HEK293T (cell line): Measurements from ENCODE around the gene OR1E2.

ENCODE experiments used
- ARNT ChIP-seq: fragments of 450-650 bp; IDR thresholded peaks from 2 replicates; pipeline ENCODE4 v1.6.1; 2017; ENCODE audit warnings: mild to moderate bottlenecking
- BHLHE40 ChIP-seq: fragments of 450-650 bp; IDR thresholded peaks from 2 replicates; pipeline ENCODE4 v1.6.1; 2016; ENCODE audit warnings: mild to moderate bottlenecking, moderate library complexity, borderline replicate concordance
- CTBP1 ChIP-seq: fragments of 450-650 bp; IDR thresholded peaks from 2 replicates; pipeline ENCODE4 v1.6.1; 2016; ENCODE audit warnings: borderline replicate concordance
- ELF4 ChIP-seq: fragments of 450-650 bp; IDR thresholded peaks from 2 replicates; pipeline ENCODE4 v1.6.1; 2017; ENCODE audit warnings: antibody characterized with exemption
- FOXM1 ChIP-seq: fragments of 450-650 bp; IDR thresholded peaks from 2 replicates; pipeline ENCODE4 v1.6.1; 2017; ENCODE audit warnings: mild to moderate bottlenecking, borderline replicate concordance
- L3MBTL2 ChIP-seq: fragments of 450-650 bp; conservative IDR thresholded peaks from 2 replicates; pipeline ENCODE4 v1.6.1; 2016; ENCODE audit warnings: mild to moderate bottlenecking
- SP1 ChIP-seq: fragments of 450-650 bp; IDR thresholded peaks from 2 replicates; pipeline ENCODE4 v1.6.1; 2017
- SUZ12 ChIP-seq: fragments of 450-650 bp; IDR thresholded peaks from 2 replicates; pipeline ENCODE4 v1.6.1; 2016; ENCODE audit warnings: mild to moderate bottlenecking
- ZNF384 ChIP-seq: fragments of 450-650 bp; IDR thresholded peaks from 2 replicates; pipeline ENCODE4 v1.6.1; 2016
- TF ChIP-seq, protein P1 (sequence below): fragments of 450-650 bp; IDR thresholded peaks from 2 replicates; pipeline ENCODE4 v1.6.1; 2016

DNA sequence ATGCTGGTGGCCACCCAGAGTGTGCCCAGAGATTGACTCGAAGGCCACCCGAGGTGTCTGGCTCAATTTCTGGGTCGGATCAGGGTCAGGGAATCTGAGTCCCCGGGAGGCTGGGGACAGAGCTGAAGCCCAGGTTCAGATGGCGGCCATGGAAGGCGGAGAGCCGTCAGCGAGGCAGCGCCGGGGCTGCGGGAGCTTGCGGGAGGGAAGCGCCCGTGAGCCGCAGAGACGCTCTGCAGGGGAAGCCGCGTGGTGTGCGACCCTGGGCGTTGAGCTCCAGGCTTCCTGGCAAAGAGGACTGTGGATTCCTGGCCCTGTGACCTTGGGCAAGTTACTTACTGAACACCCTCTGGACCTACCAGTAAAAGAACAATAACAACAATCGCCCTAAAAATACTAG, 38.5 kb upstream of the OR1E2 start:
- TF ChIP-seq ARNT: no peak
- TF ChIP-seq ELF4: no peak
- no peak for TF ChIP-seq ZNF384
- no peak for TF ChIP-seq L3MBTL2
- no peak for TF ChIP-seq SUZ12
- no peak for TF ChIP-seq BHLHE40
- TF ChIP-seq, protein P1, sequence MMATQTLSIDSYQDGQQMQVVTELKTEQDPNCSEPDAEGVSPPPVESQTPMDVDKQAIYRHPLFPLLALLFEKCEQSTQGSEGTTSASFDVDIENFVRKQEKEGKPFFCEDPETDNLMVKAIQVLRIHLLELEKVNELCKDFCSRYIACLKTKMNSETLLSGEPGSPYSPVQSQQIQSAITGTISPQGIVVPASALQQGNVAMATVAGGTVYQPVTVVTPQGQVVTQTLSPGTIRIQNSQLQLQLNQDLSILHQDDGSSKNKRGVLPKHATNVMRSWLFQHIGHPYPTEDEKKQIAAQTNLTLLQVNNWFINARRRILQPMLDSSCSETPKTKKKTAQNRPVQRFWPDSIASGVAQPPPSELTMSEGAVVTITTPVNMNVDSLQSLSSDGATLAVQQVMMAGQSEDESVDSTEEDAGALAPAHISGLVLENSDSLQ: no peak
- TF ChIP-seq CTBP1: no peak
- no peak for TF ChIP-seq SP1
- TF ChIP-seq FOXM1: no peak
